Measurements from ENCODE around the gene TXNL4B.

- TF ChIP-seq EP300 (IDR thresholded peaks at IDR 0.05), result no peak
- no peak for TF ChIP-seq CTCF (IDR thresholded peaks at IDR 0.05)
- no peak for TF ChIP-seq POLR2A (IDR thresholded peaks at IDR 0.05)
Observed at GRCh38 chr16:72112906-72113615, 19.6 kb upstream of the TXNL4B start.

All from ovary (tissue), 3 donors.